Stimulated activated naive CD4-positive, alpha-beta T cell (primary cell): ENCODE data around the gene RPS6KA3.
"Not testable (repeated sequence)": the region's sequence is repeated elsewhere in the genome, so short reads cannot be mapped to it uniquely, and the experiment has no call there.

ENCODE experiments used
- DNase-seq, 6 experiments: peaks; one replicate each; lab custom pipeline; 2025; lab: John Stamatoyannopoulos, UW

The RPS6KA3 gene

GRCh38 chrX:20265221-20265725, 1.4 kb downstream of the RPS6KA3 start:
- peak in 5 of 6 experiments; percentile 16 to 47 (median 27) for DNase-seq

- DNase-seq: peak in 1 of 6 experiments; percentile 8
These were observed 3.2 kb downstream of the RPS6KA3 start for GRCh38 chrX:20263474-20263873.

- no peak for DNase-seq
These were observed 5.8 kb downstream of the RPS6KA3 start for GRCh38 chrX:20260885-20261284.

- no peak for DNase-seq
These were observed 11.9 kb downstream of the RPS6KA3 start for GRCh38 chrX:20254712-20255299.

GRCh38 chrX:20253232-20253543, 13.5 kb downstream of the RPS6KA3 start:
- no peak for DNase-seq

GRCh38 chrX:20252381-20253231, 14.1 kb downstream of the RPS6KA3 start:
- DNase-seq: peak; percentile 42 to 72 (median 64)

GRCh38 chrX:20251691-20252090, 15.0 kb downstream of the RPS6KA3 start:
- DNase-seq: no peak

- DNase-seq: not testable (repeated sequence)
These were observed 16.6 kb downstream of the RPS6KA3 start for GRCh38 chrX:20250146-20250545.

GRCh38 chrX:20248592-20249192, 18.0 kb downstream of the RPS6KA3 start:
- DNase-seq: no peak

GRCh38 chrX:20244931-20245330, 21.8 kb downstream of the RPS6KA3 start:
- no peak for DNase-seq

GRCh38 chrX:20240201-20240600, 26.5 kb downstream of the RPS6KA3 start:
- DNase-seq: no peak

GRCh38 chrX:20237864-20238263, 28.8 kb downstream of the RPS6KA3 start:
- no peak for DNase-seq

GRCh38 chrX:20235755-20236154, 31.0 kb downstream of the RPS6KA3 start:
- DNase-seq: no peak

- DNase-seq: no peak
These were observed 33.4 kb downstream of the RPS6KA3 start for GRCh38 chrX:20233336-20233735.

- no peak for DNase-seq
These were observed 35.1 kb downstream of the RPS6KA3 start for GRCh38 chrX:20231598-20231997.

- DNase-seq: no peak
These were observed 36.3 kb downstream of the RPS6KA3 start for GRCh38 chrX:20230406-20230805.

GRCh38 chrX:20229155-20229554, 37.6 kb downstream of the RPS6KA3 start:
- DNase-seq: no peak

GRCh38 chrX:20228245-20228644, 38.5 kb downstream of the RPS6KA3 start:
- no peak for DNase-seq

- DNase-seq: no peak
These were observed 39.6 kb downstream of the RPS6KA3 start for GRCh38 chrX:20227116-20227515.

GRCh38 chrX:20225488-20225833, 41.2 kb downstream of the RPS6KA3 start:
- no peak for DNase-seq

- DNase-seq: no peak
These were observed 41.8 kb downstream of the RPS6KA3 start for GRCh38 chrX:20224814-20225487.

- DNase-seq: no peak
These were observed 44.8 kb downstream of the RPS6KA3 start for GRCh38 chrX:20221902-20222301.
